Lung (tissue), 12 donors: ENCODE results near the gene TRPC3. TPM values are rescaled to one million over a fixed set of nuclear protein-coding genes. Genes with fewer than 3 reads are reported as not detected.

Source experiments
- ATAC-seq: fragments of 200-7000 bp; cut with Tn5 transposase; one replicate; pipeline ENCODE4 v1.9.1; 2020; ENCODE audit warnings: moderate number of reproducible peaks; ENCODE audit not compliant: insufficient read depth, low FRiP score
- DNase-seq, 3 donors: peaks; one replicate each; pipeline ENCODE4 v3.0.0-alpha.2; 2013 to 2017
- H3K27ac ChIP-seq, 2 donors: one replicate each; pipeline ENCODE4 v1.5.1; 2013; ENCODE audit warnings: mild to moderate bottlenecking in 2 of 2, moderate library complexity in 2 of 2, control low read depth in 1 of 2, inconsistent platforms in 1 of 2, low read depth in 1 of 2, low read length in 1 of 2
- H3K27me3 ChIP-seq, 3 donors: one replicate each; pipeline ENCODE4 v1.5.1; 2013; ENCODE audit warnings: low read length in 2 of 3; ENCODE audit not compliant: control insufficient read depth in 3 of 3, insufficient read depth in 3 of 3
- H3K36me3 ChIP-seq, 4 donors: one replicate each; pipeline ENCODE4 v1.5.1; 2013; ENCODE audit warnings: low read length in 4 of 4, mild to moderate bottlenecking in 1 of 4, moderate library complexity in 1 of 4; ENCODE audit not compliant: control insufficient read depth in 4 of 4, insufficient read depth in 4 of 4
- H3K4me1 ChIP-seq, 5 donors: one replicate each; pipeline ENCODE4 v1.5.1; 2013; ENCODE audit warnings: low read length in 5 of 5, mild to moderate bottlenecking in 2 of 5, moderate library complexity in 1 of 5; ENCODE audit not compliant: control insufficient read depth in 5 of 5, insufficient read depth in 5 of 5
- H3K4me3 ChIP-seq: one replicate; pipeline ENCODE4 v1.5.1; 2013; ENCODE audit warnings: mild to moderate bottlenecking, control low read depth, moderate library complexity
- H3K9ac ChIP-seq, 2 donors: one replicate each; pipeline ENCODE4 v1.5.1; 2013; ENCODE audit warnings: low read length in 2 of 2, control low read depth in 1 of 2; ENCODE audit not compliant: insufficient read depth in 1 of 2
- H3K9me3 ChIP-seq, 4 donors: one replicate each; pipeline ENCODE4 v1.5.1; 2013; ENCODE audit warnings: low read length in 3 of 4, mild to moderate bottlenecking in 1 of 4, moderate library complexity in 1 of 4; ENCODE audit not compliant: control insufficient read depth in 4 of 4, insufficient read depth in 3 of 4
- CTCF ChIP-seq: IDR thresholded peaks from 2 replicates; pipeline ENCODE4 v1.5.1; 2012; ENCODE audit warnings: mild to moderate bottlenecking; ENCODE audit errors: control extremely low read depth, extremely low read depth
- WGBS, 2 donors: extraction: QIAGEN DNeasy Blood & Tissue Kit; methylation state at CpG; one replicate each; pipeline ENCODE4 v1.1.7; 2013; 5-methylcytosine and 5-hydroxymethylcytosine counted together
- polyA plus RNA-seq, 2 donors: library from polyadenylated mRNA; stranded (reverse); fragments of 200-250 nt; gene quantifications; one replicate each; pipeline ENCODE4 v1.2.1, GENCODE V29; 2013
- total RNA-seq, 2 donors: library from RNA; depleted of rRNA in 1 of 2; stranded (reverse); fragments of >200 nt in 1 of 2; gene quantifications; one replicate each; pipeline ENCODE4 v1.2.1, GENCODE V29; 2014 to 2021
- donor health status: control.
- donor health status: control.
- donor health status: Bipolar disorder and iron deficiency.
- donor health status: healthy.
- donor health status: DM: yes; HTN: yes; CAD: no.

The TRPC3 gene
- total and polyA plus RNA-seq, 4 donors = 0.39 to 6.3 (median 0.57) TPM

- WGBS, 2 donors = 90 to 96% methylated on average over 6 of the region's 6 CpGs
- no peak for ATAC-seq
- Histone ChIP-seq H3K4me3 (no peak overlapping the region), H3K4me1 (no peaks in the 10 kb centered on the region), H3K27ac (no peak overlapping the region), H3K9ac (no peak overlapping the region), H3K36me3 (peaks cover 6 to 20% (median 12%) of the 10 kb centered on the region in 4 donors), H3K9me3 (no peaks in the 10 kb centered on the region), H3K27me3 (no peaks in the 10 kb centered on the region)
- TF ChIP-seq CTCF = no peak
- no peak for DNase-seq
Measured at GRCh38 chr4:121846662-121847061, 105.2 kb downstream of the TRPC3 start.

GRCh38 chr4:121842862-121843261 is 109.0 kb downstream of the TRPC3 start:
- no peak for TF ChIP-seq CTCF
- WGBS, 2 donors = 91 to 96% methylated on average over 4 of the region's 4 CpGs
- H3K27me3 ChIP-seq = no peaks in the 10 kb centered on the region
- H3K27ac ChIP-seq = no peak overlapping the region
- H3K9me3 ChIP-seq = no peaks in the 10 kb centered on the region
- no peak overlapping the region for H3K9ac ChIP-seq
- peaks cover 6 to 21% (median 16%) of the 10 kb centered on the region in 4 donors for H3K36me3 ChIP-seq
- ATAC-seq (no peak), DNase-seq (no peak)
- no peaks in the 10 kb centered on the region for H3K4me1 ChIP-seq
- no peak overlapping the region for H3K4me3 ChIP-seq

GRCh38 chr4:121838136-121838535 is 113.7 kb downstream of the TRPC3 start:
- DNase-seq (no peak), ATAC-seq (no peak)
- Histone ChIP-seq H3K27ac (no peak overlapping the region), H3K9me3 (no peaks in the 10 kb centered on the region), H3K27me3 (no peaks in the 10 kb centered on the region), H3K4me3 (no peak overlapping the region), H3K9ac (no peak overlapping the region), H3K36me3 (peaks cover 1 to 26% (median 13%) of the 10 kb centered on the region in 4 donors), H3K4me1 (no peaks in the 10 kb centered on the region)
- TF ChIP-seq CTCF = no peak

GRCh38 chr4:121829511-121829910 is 122.3 kb downstream of the TRPC3 start:
- DNase-seq = no peak
- peaks cover 4 to 16% (median 6%) of the 10 kb centered on the region in 4 donors for H3K36me3 ChIP-seq
- H3K4me1 ChIP-seq = peaks cover 0 to 2% (median 0%) of the 10 kb centered on the region in 5 donors
- WGBS, 2 donors = 94 to 100% methylated on average over 5 of the region's 5 CpGs
- H3K9ac ChIP-seq = no peak overlapping the region
- H3K27me3 ChIP-seq = no peaks in the 10 kb centered on the region
- H3K4me3 ChIP-seq = no peak overlapping the region
- ATAC-seq = no peak
- no peak overlapping the region for H3K27ac ChIP-seq
- no peaks in the 10 kb centered on the region for H3K9me3 ChIP-seq
- TF ChIP-seq CTCF = no peak
